Cardiac muscle cell (in vitro differentiated cells and primary cell): Measurements from ENCODE around the gene PAWR. TPM values are rescaled to one million over a fixed set of nuclear protein-coding genes. Genes with fewer than 3 reads are reported as not detected.
A peak's percentile ranks its signal among the peaks of the same experiment; 100 is the strongest.

Experiments used
- DNase-seq, 2 donors: peaks; one replicate each; pipeline versions ENCODE4 v3.0.0 to v3.0.0-alpha.2; 2010 to 2017; ENCODE audit warnings: low read depth in 1 of 2, low spot score in 1 of 2
- H3K27ac ChIP-seq: fragments of 200-600 bp; sonication (generic); 2 replicates; pipeline ENCODE4 v1.5.1; 2016
- H3K27me3 ChIP-seq: fragments of 200-600 bp; sonication (generic); 2 replicates; pipeline ENCODE4 v1.6.0; 2016; ENCODE audit warnings: control low read depth
- H3K36me3 ChIP-seq: fragments of 200-600 bp; sonication (generic); 2 replicates; pipeline ENCODE4 v1.5.1; 2016; ENCODE audit warnings: control low read depth
- H3K4me1 ChIP-seq: fragments of 200-600 bp; sonication (generic); 2 replicates; pipeline ENCODE4 v1.8.1; 2017; ENCODE audit warnings: low read depth, mild to moderate bottlenecking, mixed run types
- H3K4me3 ChIP-seq: fragments of 200-600 bp; sonication (generic); 2 replicates; pipeline ENCODE4 v1.5.1; 2016; ENCODE audit warnings: mild to moderate bottlenecking
- H3K9me3 ChIP-seq: fragments of 200-600 bp; sonication (generic); 2 replicates; pipeline ENCODE4 v1.5.1; 2017; ENCODE audit warnings: low read depth, mild to moderate bottlenecking, control low read depth
- CTCF ChIP-seq: IDR thresholded peaks from 2 replicates; pipeline ENCODE4 v1.5.1; 2012; ENCODE audit warnings: low read depth, mild to moderate bottlenecking, low read length
- polyA plus RNA-seq: library from polyadenylated mRNA; unstranded; fragments of >200 nt; fragmentation: Nextera tagmentation; extraction: Ambion mirVana; gene quantifications from 2 replicates; pipeline ENCODE4 v1.2.1, GENCODE V29; 2016
- total RNA-seq: library from RNA; depleted of rRNA; stranded (reverse); fragments of >200 nt; gene quantifications from 2 replicates; pipeline ENCODE4 v1.2.3, GENCODE V29; 2016

PAWR gene
- total and polyA plus RNA-seq, 2 experiments from 2014 or later, result 58.1 to 94.0 TPM

DNA sequence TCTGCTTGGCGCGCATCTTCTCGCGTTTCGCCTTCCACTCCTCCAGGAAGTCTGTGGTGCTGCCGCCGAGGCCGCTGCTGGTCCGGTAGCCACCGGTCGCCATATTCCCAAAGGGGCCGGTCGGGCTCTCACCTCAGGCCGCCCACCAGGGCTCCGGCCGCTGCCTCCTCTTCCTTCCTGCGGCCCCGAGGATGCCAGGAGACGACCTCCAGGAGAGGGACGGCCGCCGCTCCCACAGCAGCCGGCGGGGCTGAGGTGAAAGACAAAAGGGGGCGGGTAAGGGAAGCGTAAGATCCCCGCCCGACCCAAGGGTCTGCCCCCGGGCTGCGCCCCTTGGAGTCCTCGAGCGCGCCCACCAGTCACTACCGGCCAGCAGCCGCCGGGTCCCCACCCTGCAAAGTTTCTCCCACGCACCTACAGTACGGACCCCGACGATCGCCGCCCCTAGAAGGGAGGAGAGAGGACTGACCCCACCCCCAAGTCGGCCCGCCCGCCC is 574 bp downstream of the PAWR start:
- H3K27me3 ChIP-seq, result no peaks in the 10 kb centered on the region
- H3K4me3 ChIP-seq, result peak overlapping the region; percentile 94
- no peak for TF ChIP-seq CTCF
- H3K27ac ChIP-seq, result peak overlapping the region; percentile 87
- H3K4me1 ChIP-seq, result peaks cover 22% of the 10 kb centered on the region
- peak; percentile 35 to 75 for DNase-seq
- H3K36me3 ChIP-seq, result no peaks in the 10 kb centered on the region
- H3K9me3 ChIP-seq, result no peaks in the 10 kb centered on the region

DNA sequence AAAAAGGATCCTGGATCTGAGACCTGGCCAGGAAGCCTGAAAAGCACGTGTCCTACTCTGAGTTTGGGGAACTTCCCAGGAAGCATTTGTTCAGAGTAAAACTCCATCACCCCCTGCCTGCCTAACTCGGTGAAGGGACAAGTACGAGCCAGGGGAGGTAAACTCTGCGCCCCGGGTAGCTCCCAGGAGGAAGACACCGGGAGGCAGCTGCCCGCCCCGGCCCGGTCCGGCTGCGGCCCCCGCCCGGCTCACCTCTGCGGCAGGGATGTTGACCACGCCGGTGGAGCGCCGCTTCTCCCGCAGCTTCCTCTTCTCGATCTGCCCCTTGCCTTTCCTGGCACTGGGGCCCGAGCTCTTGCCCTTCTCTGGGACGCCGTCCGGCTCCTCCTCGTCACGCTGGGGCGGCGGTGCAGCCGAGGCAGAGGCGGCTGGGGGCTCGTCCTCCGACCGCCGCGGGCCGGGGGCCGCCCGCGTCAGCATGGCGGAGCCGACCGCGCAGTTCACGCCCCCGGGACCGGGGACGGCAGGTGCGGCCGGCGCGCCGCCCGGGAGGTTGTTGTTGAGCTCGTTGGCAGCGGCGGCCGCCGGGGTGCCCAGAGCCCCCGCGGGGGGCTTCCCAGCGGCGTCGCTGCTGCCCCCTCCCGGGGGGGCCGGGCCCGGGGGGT is 1.2 kb downstream of the PAWR start:
- no peak for TF ChIP-seq CTCF
- peak; percentile 54 to 55 for DNase-seq
- peak overlapping the region; percentile 94 for H3K4me3 ChIP-seq

GRCh38 chr12:79689061-79689476 is 1.7 kb downstream of the PAWR start:
- H3K4me1 ChIP-seq, result peaks cover 22% of the 10 kb centered on the region

More for the DNA sequence above, 1.2 kb downstream of the PAWR start:
- Histone ChIP-seq H3K4me1 (peaks cover 22% of the 10 kb centered on the region), H3K36me3 (no peaks in the 10 kb centered on the region), H3K27me3 (no peaks in the 10 kb centered on the region), H3K9me3 (no peaks in the 10 kb centered on the region), H3K27ac (peak overlapping the region; percentile 87)

GRCh38 chr12:79688376-79689060 is 2.2 kb downstream of the PAWR start:
- no peaks in the 10 kb centered on the region for H3K9me3 ChIP-seq
- H3K36me3 ChIP-seq, result no peaks in the 10 kb centered on the region
- peak overlapping the region; percentile 94 for H3K4me3 ChIP-seq
- peaks cover 22% of the 10 kb centered on the region for H3K4me1 ChIP-seq
- H3K27ac ChIP-seq, result peak overlapping the region; percentile 87
- H3K27me3 ChIP-seq, result no peaks in the 10 kb centered on the region
- no peak for TF ChIP-seq CTCF
- DNase-seq, result no peak

More at GRCh38 chr12:79689061-79689476, 1.7 kb downstream of the PAWR start:
- no peak for TF ChIP-seq CTCF
- H3K4me3 ChIP-seq, result peak overlapping the region; percentile 94
- peak overlapping the region; percentile 87 for H3K27ac ChIP-seq
- H3K9me3 ChIP-seq, result no peaks in the 10 kb centered on the region
- H3K27me3 ChIP-seq, result no peaks in the 10 kb centered on the region
- H3K36me3 ChIP-seq, result no peaks in the 10 kb centered on the region
- DNase-seq, result no peak

DNA sequence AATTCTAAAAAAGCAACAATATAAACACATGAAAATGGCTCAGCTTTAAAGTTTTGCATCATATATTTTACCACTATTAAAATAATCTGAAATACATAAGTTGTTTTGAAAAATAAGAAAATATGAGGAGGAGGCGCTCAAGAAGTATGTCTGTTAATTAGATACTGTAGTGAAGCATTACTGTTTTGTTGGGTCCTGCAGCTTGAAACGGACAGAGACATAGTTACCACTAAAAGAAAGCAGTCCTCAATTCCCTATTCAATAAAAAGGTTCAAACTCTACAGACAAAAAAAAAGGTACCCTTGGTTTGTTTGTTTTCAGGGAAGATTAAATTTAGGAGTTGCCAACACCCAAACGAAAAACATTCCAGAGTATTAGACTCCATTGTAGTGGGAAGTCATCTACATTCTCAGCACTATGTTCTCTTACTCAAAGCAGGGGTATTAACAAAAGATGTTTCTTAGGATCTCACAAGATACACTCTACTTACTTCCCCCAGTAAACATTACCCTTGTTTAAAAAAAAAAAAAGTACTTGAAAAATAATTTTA is 3.0 kb downstream of the PAWR start:
- no peak for TF ChIP-seq CTCF
- H3K27ac ChIP-seq, result no peak overlapping the region
- H3K9me3 ChIP-seq, result no peaks in the 10 kb centered on the region
- H3K36me3 ChIP-seq, result no peaks in the 10 kb centered on the region
- peaks cover 22% of the 10 kb centered on the region for H3K4me1 ChIP-seq
- DNase-seq, result peak in 1 of 2 donors; percentile 11
- no peaks in the 10 kb centered on the region for H3K27me3 ChIP-seq
- H3K4me3 ChIP-seq, result peak overlapping the region; percentile 94
